Parathyroid adenoma (tissue), 2 donors: ENCODE data around the gene TMEM244.

Experiments used
- H2AFZ ChIP-seq: fragments of 300-600 bp; sonication (generic); one replicate; pipeline ENCODE4 v1.7.0; 2017; ENCODE audit warnings: antibody characterized with exemption, mild to moderate bottlenecking
- H3K27ac ChIP-seq: fragments of 300-600 bp; sonication (generic); one replicate; pipeline ENCODE4 v1.7.0; 2017
- H3K27me3 ChIP-seq: fragments of 300-600 bp; sonication (generic); one replicate; pipeline ENCODE4 v1.7.0; 2017; ENCODE audit warnings: low read length; ENCODE audit not compliant: control insufficient read depth, insufficient read depth
- H3K36me3 ChIP-seq: fragments of 300-600 bp; sonication (generic); one replicate; pipeline ENCODE4 v1.7.0; 2017; ENCODE audit warnings: low read length; ENCODE audit not compliant: control insufficient read depth, insufficient read depth
- H3K4me1 ChIP-seq: fragments of 300-600 bp; sonication (generic); one replicate; pipeline ENCODE4 v1.7.0; 2017; ENCODE audit warnings: control low read depth
- H3K4me2 ChIP-seq: fragments of 300-600 bp; sonication (generic); one replicate; pipeline ENCODE4 v1.7.0; 2017; ENCODE audit warnings: low read length
- H3K4me3 ChIP-seq: fragments of 300-600 bp; sonication (generic); one replicate; pipeline ENCODE4 v1.7.0; 2017; ENCODE audit warnings: low read depth, low read length
- H3K79me2 ChIP-seq: fragments of 300-600 bp; sonication (generic); one replicate; pipeline ENCODE4 v1.7.0; 2017; ENCODE audit warnings: control low read depth
- H3K9ac ChIP-seq: fragments of 300-600 bp; sonication (generic); one replicate; pipeline ENCODE4 v1.7.0; 2017; ENCODE audit warnings: mild to moderate bottlenecking
- H3K9me3 ChIP-seq: fragments of 300-600 bp; sonication (generic); one replicate; pipeline ENCODE4 v1.7.0; 2017; ENCODE audit warnings: low read length; ENCODE audit not compliant: control insufficient read depth
- CTCF ChIP-seq: fragments of 300-600 bp; sonication (generic); IDR thresholded peaks from one replicate; pipeline ENCODE4 v1.7.0; 2017; ENCODE audit warnings: antibody characterized with exemption, mild to moderate bottlenecking
- donor health status: primary hyperparathyroidism.

TMEM244 gene

GRCh38 chr6:129835691-129836090 lies 25.4 kb downstream of the TMEM244 start:
- no peak overlapping the region for H3K27ac ChIP-seq
- no peaks in the 10 kb centered on the region for H3K27me3 ChIP-seq
- H3K9ac ChIP-seq, result no peak overlapping the region
- no peaks in the 10 kb centered on the region for H3K9me3 ChIP-seq
- no peaks in the 10 kb centered on the region for H3K36me3 ChIP-seq
- H3K4me3 ChIP-seq, result no peak overlapping the region
- no peak overlapping the region for H2AFZ ChIP-seq
- TF ChIP-seq CTCF, result no peak
- H3K4me1 ChIP-seq, result no peaks in the 10 kb centered on the region
- no peak overlapping the region for H3K4me2 ChIP-seq
- H3K79me2 ChIP-seq, result no peaks in the 10 kb centered on the region

- Histone ChIP-seq H3K9me3 (no peaks in the 10 kb centered on the region), H3K4me3 (no peak overlapping the region), H3K27ac (no peak overlapping the region), H3K79me2 (no peaks in the 10 kb centered on the region), H3K27me3 (no peaks in the 10 kb centered on the region), H2AFZ (no peak overlapping the region), H3K36me3 (no peaks in the 10 kb centered on the region), H3K4me2 (no peak overlapping the region), H3K4me1 (no peaks in the 10 kb centered on the region), H3K9ac (no peak overlapping the region)
- no peak for TF ChIP-seq CTCF
Observed at GRCh38 chr6:129832299-129832698, 28.8 kb downstream of the TMEM244 start.

- no peak overlapping the region for H3K4me2 ChIP-seq
- H3K9me3 ChIP-seq, result no peaks in the 10 kb centered on the region
- no peaks in the 10 kb centered on the region for H3K36me3 ChIP-seq
- H3K27ac ChIP-seq, result no peak overlapping the region
- no peaks in the 10 kb centered on the region for H3K27me3 ChIP-seq
- TF ChIP-seq CTCF, result no peak
- no peak overlapping the region for H3K9ac ChIP-seq
- H2AFZ ChIP-seq, result no peak overlapping the region
- no peaks in the 10 kb centered on the region for H3K79me2 ChIP-seq
- no peaks in the 10 kb centered on the region for H3K4me1 ChIP-seq
- H3K4me3 ChIP-seq, result no peak overlapping the region
Observed at GRCh38 chr6:129828229-129828628, 32.9 kb downstream of the TMEM244 start.

GRCh38 chr6:129818251-129818650 lies 42.9 kb downstream of the TMEM244 start:
- no peak for TF ChIP-seq CTCF
- H3K9me3 ChIP-seq, result no peaks in the 10 kb centered on the region
- no peaks in the 10 kb centered on the region for H3K4me1 ChIP-seq
- no peaks in the 10 kb centered on the region for H3K79me2 ChIP-seq
- H3K36me3 ChIP-seq, result no peaks in the 10 kb centered on the region
- H3K4me3 ChIP-seq, result no peak overlapping the region
- no peak overlapping the region for H3K4me2 ChIP-seq
- no peak overlapping the region for H2AFZ ChIP-seq
- no peaks in the 10 kb centered on the region for H3K27me3 ChIP-seq
- no peak overlapping the region for H3K27ac ChIP-seq
- H3K9ac ChIP-seq, result no peak overlapping the region

- H3K9me3 ChIP-seq, result no peaks in the 10 kb centered on the region
- H3K4me1 ChIP-seq, result no peaks in the 10 kb centered on the region
- H3K79me2 ChIP-seq, result no peaks in the 10 kb centered on the region
- H3K4me3 ChIP-seq, result no peak overlapping the region
- H3K36me3 ChIP-seq, result no peaks in the 10 kb centered on the region
- H2AFZ ChIP-seq, result no peak overlapping the region
- no peak overlapping the region for H3K4me2 ChIP-seq
- H3K27ac ChIP-seq, result no peak overlapping the region
- TF ChIP-seq CTCF, result no peak
- H3K9ac ChIP-seq, result no peak overlapping the region
- no peaks in the 10 kb centered on the region for H3K27me3 ChIP-seq
Observed at GRCh38 chr6:129817821-129818220, 43.3 kb downstream of the TMEM244 start.
